GM12892 (cell line): ENCODE results near the gene PDHA1.

ENCODE experiments used
- DNase-seq: peaks from one replicate; pipeline ENCODE4 v3.0.0; 2011; ENCODE audit not compliant: insufficient read length
- FAIRE-seq: peaks from 2 replicates; lab custom pipeline; 2011; peaks lifted over from hg19 to GRCh38; lab: Jason Lieb, UNC
- POLR2A ChIP-seq: IDR thresholded peaks from 2 replicates; pipeline ENCODE4 v1.6.1; 2011; ENCODE audit warnings: low read depth, low read length, control low read depth
- POLR2AphosphoS5 ChIP-seq: IDR thresholded peaks from 2 replicates; pipeline ENCODE4 v1.6.1; 2011; ENCODE audit warnings: low read depth, low read length, control low read depth
- TAF1 ChIP-seq: IDR thresholded peaks from 2 replicates; pipeline ENCODE4 v1.6.1; 2011; ENCODE audit warnings: low read depth, mild to moderate bottlenecking, control low read depth, low read length, borderline replicate concordance

PDHA1 gene

GRCh38 chrX:19381326-19381725 is 37.6 kb downstream of the PDHA1 start:
- no peak for TF ChIP-seq TAF1
- TF ChIP-seq POLR2AphosphoS5: no peak
- TF ChIP-seq POLR2A: no peak
- no peak for FAIRE-seq

GRCh38 chrX:19382555-19383145 is 38.9 kb downstream of the PDHA1 start:
- FAIRE-seq (peak; percentile 83), DNase-seq (no peak)
- TF ChIP-seq POLR2AphosphoS5 (no peak), POLR2A (no peak), TAF1 (no peak)

More at GRCh38 chrX:19381326-19381725, 37.6 kb downstream of the PDHA1 start:
- no peak for DNase-seq

GRCh38 chrX:19386679-19387078 is 43.0 kb downstream of the PDHA1 start:
- TF ChIP-seq POLR2A: no peak
- TF ChIP-seq TAF1: no peak
- no peak for TF ChIP-seq POLR2AphosphoS5
- FAIRE-seq (no peak), DNase-seq (no peak)

- FAIRE-seq (no peak), DNase-seq (no peak)
- no peak for TF ChIP-seq TAF1
- TF ChIP-seq POLR2A: no peak
- TF ChIP-seq POLR2AphosphoS5: no peak
These were observed 44.4 kb downstream of the PDHA1 start for GRCh38 chrX:19388064-19388679.

GRCh38 chrX:19388741-19389140 is 45.0 kb downstream of the PDHA1 start:
- FAIRE-seq (no peak), DNase-seq (no peak)
- TF ChIP-seq POLR2A: no peak
- no peak for TF ChIP-seq TAF1
- TF ChIP-seq POLR2AphosphoS5: no peak

GRCh38 chrX:19389227-19389845 is 45.6 kb downstream of the PDHA1 start:
- DNase-seq (no peak), FAIRE-seq (no peak)
- TF ChIP-seq TAF1 (no peak), POLR2AphosphoS5 (no peak), POLR2A (no peak)

- FAIRE-seq: no peak
- TF ChIP-seq POLR2A (no peak), POLR2AphosphoS5 (no peak), TAF1 (no peak)
- no peak for DNase-seq
These were observed 48.4 kb downstream of the PDHA1 start for GRCh38 chrX:19392078-19392477.

- FAIRE-seq: no peak
These were observed 49.0 kb downstream of the PDHA1 start for GRCh38 chrX:19392703-19393102.

GRCh38 chrX:19403696-19404095 is 60.0 kb downstream of the PDHA1 start:
- FAIRE-seq (no peak), DNase-seq (no peak)
- TF ChIP-seq POLR2AphosphoS5 (no peak), TAF1 (no peak), POLR2A (no peak)

More at GRCh38 chrX:19392703-19393102, 49.0 kb downstream of the PDHA1 start:
- no peak for DNase-seq
- TF ChIP-seq TAF1 (no peak), POLR2A (no peak), POLR2AphosphoS5 (no peak)

GRCh38 chrX:19410259-19410658 is 66.5 kb downstream of the PDHA1 start:
- DNase-seq (no peak), FAIRE-seq (no peak)
- TF ChIP-seq POLR2A (no peak), POLR2AphosphoS5 (no peak), TAF1 (no peak)
